Neural cell (in vitro differentiated cells): Measurements from ENCODE around the gene OR2D2. TPM values are rescaled to one million over a fixed set of nuclear protein-coding genes. Genes with fewer than 3 reads are reported as not detected.
"Not testable (repeated sequence)": the region's sequence is repeated elsewhere in the genome, so short reads cannot be mapped to it uniquely, and the experiment has no call there.

Source experiments
- H2AFZ ChIP-seq: fragments of 200-600, 300-800 bp; sonication (generic), shearing (Covaris generic); 2 replicates; pipeline ENCODE4 v1.6.0; 2014; ENCODE audit warnings: low read depth, mild to moderate bottlenecking, antibody characterized with exemption, low read length, moderate library complexity
- H3F3A ChIP-seq: fragments of 200-600 bp; shearing (Covaris generic); 2 replicates; pipeline ENCODE4 v1.6.1; 2016; ENCODE audit warnings: mild to moderate bottlenecking, moderate library complexity, mixed read lengths, antibody characterized with exemption, low read length; ENCODE audit not compliant: insufficient read depth, poor library complexity, severe bottlenecking
- H3K27ac ChIP-seq: fragments of 200-600, 300-800 bp; sonication (generic), shearing (Covaris generic); 2 replicates; pipeline ENCODE4 v1.5.1; 2014; ENCODE audit warnings: mild to moderate bottlenecking, low read length, moderate library complexity
- H3K27me3 ChIP-seq: fragments of 300-800, 200-600 bp; sonication (generic), shearing (Covaris generic); 2 replicates; pipeline ENCODE4 v1.6.0; 2014; ENCODE audit warnings: mild to moderate bottlenecking, low read depth, low read length, moderate library complexity; ENCODE audit not compliant: insufficient read depth
- H3K36me3 ChIP-seq: fragments of 300-800, 200-600 bp; sonication (generic), shearing (Covaris generic); 2 replicates; pipeline ENCODE4 v1.5.1; 2014; ENCODE audit warnings: mild to moderate bottlenecking, antibody characterized with exemption, low read length, moderate library complexity; ENCODE audit not compliant: insufficient read depth
- H3K4me2 ChIP-seq: fragments of 300-800, 200-600 bp; sonication (generic), shearing (Covaris generic); 2 replicates; pipeline ENCODE4 v1.6.0; 2014; ENCODE audit warnings: mild to moderate bottlenecking, low read length
- H3K4me3 ChIP-seq: fragments of 300-800, 200-600 bp; sonication (generic), shearing (Covaris generic); 2 replicates; pipeline ENCODE4 v1.5.1; 2014; ENCODE audit warnings: mild to moderate bottlenecking, low read length, moderate library complexity
- H3K79me2 ChIP-seq: fragments of 200-600 bp; shearing (Covaris generic); replicated peaks from 2 replicates; pipeline ENCODE4 v1.6.0; 2014; ENCODE audit warnings: mild to moderate bottlenecking, low read length, moderate library complexity; ENCODE audit not compliant: insufficient read depth
- H3K9ac ChIP-seq: fragments of 300-800, 200-600 bp; sonication (generic), shearing (Covaris generic); 2 replicates; pipeline ENCODE4 v1.6.1; 2016; ENCODE audit warnings: mild to moderate bottlenecking, low read length, mixed read lengths
- H3K9me2 ChIP-seq: fragments of 200-600 bp; shearing (Covaris generic); 2 replicates; pipeline ENCODE4 v1.6.1; 2016; ENCODE audit warnings: mild to moderate bottlenecking, low read length, mixed read lengths; ENCODE audit not compliant: insufficient read depth
- H3K9me3 ChIP-seq: fragments of 200-600, 300-800 bp; sonication (generic), shearing (Covaris generic); 2 replicates; pipeline ENCODE4 v1.6.1; 2016; ENCODE audit warnings: mild to moderate bottlenecking, mixed run types, low read length, moderate library complexity, mixed read lengths
- H4K20me1 ChIP-seq: fragments of 200-600 bp; shearing (Covaris generic); 2 replicates; pipeline ENCODE4 v1.6.1; 2016; ENCODE audit warnings: mild to moderate bottlenecking, mixed run types; ENCODE audit not compliant: insufficient read depth
- EP300 ChIP-seq: fragments of 450-650 bp; conservative IDR thresholded peaks from 2 replicates; pipeline ENCODE4 v1.6.1; 2014; ENCODE audit warnings: antibody characterized with exemption, mild to moderate bottlenecking, moderate library complexity; ENCODE audit not compliant: poor library complexity, severe bottlenecking
- EZH2 ChIP-seq: fragments of 200-600, 300-800 bp; shearing (Covaris generic), sonication (generic); IDR thresholded peaks from 2 replicates; pipeline ENCODE4 v1.6.1; 2014; ENCODE audit warnings: antibody characterized with exemption, low read length, borderline replicate concordance, mild to moderate bottlenecking; ENCODE audit not compliant: insufficient read depth, poor library complexity, severe bottlenecking
- MXI1 ChIP-seq: fragments of 450-650 bp; conservative IDR thresholded peaks from 2 replicates; pipeline ENCODE4 v1.6.1; 2014; ENCODE audit warnings: antibody characterized with exemption, mild to moderate bottlenecking; ENCODE audit not compliant: poor library complexity, severe bottlenecking
- POLR2AphosphoS5 ChIP-seq: IDR thresholded peaks from 2 replicates; pipeline ENCODE4 v1.6.1; 2012
- RAD21 ChIP-seq: fragments of 450-650 bp; conservative IDR thresholded peaks from 2 replicates; pipeline ENCODE4 v1.6.1; 2014; ENCODE audit warnings: antibody characterized with exemption, mild to moderate bottlenecking, moderate library complexity
- SMC3 ChIP-seq: fragments of 450-650 bp; conservative IDR thresholded peaks from 2 replicates; pipeline ENCODE4 v1.6.1; 2014; ENCODE audit warnings: antibody characterized with exemption, mild to moderate bottlenecking, moderate library complexity; ENCODE audit not compliant: poor library complexity
- TAF1 ChIP-seq: IDR thresholded peaks from 2 replicates; pipeline ENCODE4 v1.6.1; 2012; ENCODE audit warnings: low read depth
- polyA plus RNA-seq: library from polyadenylated mRNA; depleted of rRNA; stranded (reverse); fragments of >200 nt; gene quantifications from 2 replicates; pipeline ENCODE4 v1.2.3, GENCODE V29; 2014
- TF ChIP-seq, protein P1 (sequence below): IDR thresholded peaks from 2 replicates; pipeline ENCODE4 v1.6.1; 2012; ENCODE audit warnings: borderline replicate concordance
- TF ChIP-seq, protein P2 (sequence below): fragments of 450-650 bp; IDR thresholded peaks from 2 replicates; pipeline ENCODE4 v1.5.1; 2014; ENCODE audit warnings: antibody characterized with exemption, mild to moderate bottlenecking, moderate library complexity; ENCODE audit not compliant: poor library complexity, severe bottlenecking

The OR2D2 gene
- polyA plus RNA-seq, 1 donor from 2014 or later: not detected

DNA sequence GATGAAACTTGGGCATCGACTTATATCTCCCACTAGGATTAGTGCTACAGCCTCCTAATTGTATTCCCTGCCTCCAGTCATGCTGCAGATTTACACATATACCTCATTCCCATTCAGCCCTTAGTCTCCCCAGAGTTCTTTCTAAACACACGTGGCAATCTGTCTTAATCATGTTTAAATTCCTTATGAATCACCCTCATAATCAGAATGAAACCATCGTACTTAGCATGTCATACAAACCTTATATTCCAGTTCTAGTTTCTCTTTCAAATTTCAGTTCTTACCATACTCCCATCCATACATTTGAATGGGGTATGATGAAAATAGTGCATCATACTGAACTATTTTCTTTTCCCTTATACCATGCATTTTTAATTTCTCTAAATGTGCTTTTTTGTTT, 35.4 kb downstream of the OR2D2 start:
- H3K9me3 ChIP-seq: peaks cover 3% of the 10 kb centered on the region
- no peaks in the 10 kb centered on the region for H4K20me1 ChIP-seq
- no peaks in the 10 kb centered on the region for H3K27me3 ChIP-seq
- no peak overlapping the region for H3K4me2 ChIP-seq
- no peaks in the 10 kb centered on the region for H3K36me3 ChIP-seq
- no peak overlapping the region for H3K9ac ChIP-seq
- TF ChIP-seq, protein P1, sequence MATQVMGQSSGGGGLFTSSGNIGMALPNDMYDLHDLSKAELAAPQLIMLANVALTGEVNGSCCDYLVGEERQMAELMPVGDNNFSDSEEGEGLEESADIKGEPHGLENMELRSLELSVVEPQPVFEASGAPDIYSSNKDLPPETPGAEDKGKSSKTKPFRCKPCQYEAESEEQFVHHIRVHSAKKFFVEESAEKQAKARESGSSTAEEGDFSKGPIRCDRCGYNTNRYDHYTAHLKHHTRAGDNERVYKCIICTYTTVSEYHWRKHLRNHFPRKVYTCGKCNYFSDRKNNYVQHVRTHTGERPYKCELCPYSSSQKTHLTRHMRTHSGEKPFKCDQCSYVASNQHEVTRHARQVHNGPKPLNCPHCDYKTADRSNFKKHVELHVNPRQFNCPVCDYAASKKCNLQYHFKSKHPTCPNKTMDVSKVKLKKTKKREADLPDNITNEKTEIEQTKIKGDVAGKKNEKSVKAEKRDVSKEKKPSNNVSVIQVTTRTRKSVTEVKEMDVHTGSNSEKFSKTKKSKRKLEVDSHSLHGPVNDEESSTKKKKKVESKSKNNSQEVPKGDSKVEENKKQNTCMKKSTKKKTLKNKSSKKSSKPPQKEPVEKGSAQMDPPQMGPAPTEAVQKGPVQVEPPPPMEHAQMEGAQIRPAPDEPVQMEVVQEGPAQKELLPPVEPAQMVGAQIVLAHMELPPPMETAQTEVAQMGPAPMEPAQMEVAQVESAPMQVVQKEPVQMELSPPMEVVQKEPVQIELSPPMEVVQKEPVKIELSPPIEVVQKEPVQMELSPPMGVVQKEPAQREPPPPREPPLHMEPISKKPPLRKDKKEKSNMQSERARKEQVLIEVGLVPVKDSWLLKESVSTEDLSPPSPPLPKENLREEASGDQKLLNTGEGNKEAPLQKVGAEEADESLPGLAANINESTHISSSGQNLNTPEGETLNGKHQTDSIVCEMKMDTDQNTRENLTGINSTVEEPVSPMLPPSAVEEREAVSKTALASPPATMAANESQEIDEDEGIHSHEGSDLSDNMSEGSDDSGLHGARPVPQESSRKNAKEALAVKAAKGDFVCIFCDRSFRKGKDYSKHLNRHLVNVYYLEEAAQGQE: no peak
- TF ChIP-seq, protein P2, sequence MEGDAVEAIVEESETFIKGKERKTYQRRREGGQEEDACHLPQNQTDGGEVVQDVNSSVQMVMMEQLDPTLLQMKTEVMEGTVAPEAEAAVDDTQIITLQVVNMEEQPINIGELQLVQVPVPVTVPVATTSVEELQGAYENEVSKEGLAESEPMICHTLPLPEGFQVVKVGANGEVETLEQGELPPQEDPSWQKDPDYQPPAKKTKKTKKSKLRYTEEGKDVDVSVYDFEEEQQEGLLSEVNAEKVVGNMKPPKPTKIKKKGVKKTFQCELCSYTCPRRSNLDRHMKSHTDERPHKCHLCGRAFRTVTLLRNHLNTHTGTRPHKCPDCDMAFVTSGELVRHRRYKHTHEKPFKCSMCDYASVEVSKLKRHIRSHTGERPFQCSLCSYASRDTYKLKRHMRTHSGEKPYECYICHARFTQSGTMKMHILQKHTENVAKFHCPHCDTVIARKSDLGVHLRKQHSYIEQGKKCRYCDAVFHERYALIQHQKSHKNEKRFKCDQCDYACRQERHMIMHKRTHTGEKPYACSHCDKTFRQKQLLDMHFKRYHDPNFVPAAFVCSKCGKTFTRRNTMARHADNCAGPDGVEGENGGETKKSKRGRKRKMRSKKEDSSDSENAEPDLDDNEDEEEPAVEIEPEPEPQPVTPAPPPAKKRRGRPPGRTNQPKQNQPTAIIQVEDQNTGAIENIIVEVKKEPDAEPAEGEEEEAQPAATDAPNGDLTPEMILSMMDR: no peak
- TF ChIP-seq EP300 (no peak), MXI1 (no peak), EZH2 (no peak), POLR2AphosphoS5 (no peak), SMC3 (no peak), RAD21 (no peak), TAF1 (no peak)
- H3K27ac ChIP-seq: no peak overlapping the region
- no peaks in the 10 kb centered on the region for H3F3A ChIP-seq
- H2AFZ ChIP-seq: no peak overlapping the region
- H3K9me2 ChIP-seq: no peaks in the 10 kb centered on the region
- no peaks in the 10 kb centered on the region for H3K79me2 ChIP-seq
- H3K4me3 ChIP-seq: no peak overlapping the region

DNA sequence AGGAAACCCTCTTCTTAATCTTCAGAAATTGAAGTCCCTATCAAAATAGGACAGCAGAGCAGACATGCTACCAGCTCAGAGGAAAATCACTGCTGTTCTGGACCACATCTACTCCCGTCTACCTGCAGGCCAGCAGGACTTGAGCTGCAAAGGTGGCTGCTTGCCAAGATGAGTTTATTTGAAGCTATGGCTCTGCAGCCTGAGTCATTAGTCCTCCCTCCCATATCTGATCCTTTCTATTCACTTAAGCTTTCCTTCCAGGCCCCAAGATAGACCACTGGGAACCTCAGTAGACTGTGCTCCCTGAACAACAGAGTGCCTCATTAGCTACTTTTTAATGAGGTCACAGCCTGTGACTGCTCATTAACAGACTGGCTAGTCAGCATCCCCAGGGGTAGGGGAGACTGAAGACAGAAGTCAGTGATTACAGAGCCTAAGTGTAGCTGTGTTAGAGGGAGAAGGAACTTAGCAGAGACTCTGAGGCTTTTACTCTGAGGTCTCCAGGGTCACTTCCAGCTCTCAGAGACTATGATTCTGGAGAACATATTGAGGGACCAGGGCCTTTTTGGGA, 36.2 kb downstream of the OR2D2 start:
- Histone ChIP-seq H3K4me3 (no peak overlapping the region), H3K9me3 (peaks cover 3% of the 10 kb centered on the region), H4K20me1 (no peaks in the 10 kb centered on the region), H3K36me3 (no peaks in the 10 kb centered on the region), H3K27me3 (no peaks in the 10 kb centered on the region), H3K27ac (no peak overlapping the region), H2AFZ (no peak overlapping the region), H3K9ac (no peak overlapping the region), H3F3A (no peaks in the 10 kb centered on the region), H3K9me2 (no peaks in the 10 kb centered on the region), H3K4me2 (no peak overlapping the region), H3K79me2 (no peaks in the 10 kb centered on the region)
- no peak for TF ChIP-seq RAD21
- TF ChIP-seq, protein P1: no peak
- no peak for TF ChIP-seq MXI1
- TF ChIP-seq TAF1: no peak

DNA sequence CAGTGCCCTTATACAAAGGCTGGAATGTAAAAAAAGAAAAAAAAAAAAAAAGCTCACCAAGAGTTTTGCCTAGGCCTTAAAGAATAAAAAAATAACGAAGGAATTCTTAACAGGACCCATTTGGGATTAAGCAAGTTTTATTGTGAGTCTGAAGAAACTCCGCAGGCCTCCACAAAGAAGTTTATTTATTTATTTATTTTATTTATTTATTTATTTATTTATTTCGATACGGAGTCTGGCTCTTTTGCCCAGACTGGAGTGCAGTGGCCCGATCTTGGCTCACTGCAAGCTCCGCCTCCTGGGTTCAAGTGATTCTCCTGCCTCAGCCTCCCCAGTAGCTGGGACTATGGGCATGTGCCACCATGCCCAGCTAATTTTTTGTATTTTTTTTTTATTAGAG, 37.5 kb downstream of the OR2D2 start:
- H3K4me2 ChIP-seq, H2AFZ ChIP-seq, H4K20me1 ChIP-seq, H3K27ac ChIP-seq, H3F3A ChIP-seq, H3K36me3 ChIP-seq, H3K9me3 ChIP-seq, H3K79me2 ChIP-seq, H3K9ac ChIP-seq, H3K27me3 ChIP-seq, H3K4me3 ChIP-seq, H3K9me2 ChIP-seq: not testable (repeated sequence)
